Measurements from ENCODE around the gene ROR1.

The ROR1 gene

DNA sequence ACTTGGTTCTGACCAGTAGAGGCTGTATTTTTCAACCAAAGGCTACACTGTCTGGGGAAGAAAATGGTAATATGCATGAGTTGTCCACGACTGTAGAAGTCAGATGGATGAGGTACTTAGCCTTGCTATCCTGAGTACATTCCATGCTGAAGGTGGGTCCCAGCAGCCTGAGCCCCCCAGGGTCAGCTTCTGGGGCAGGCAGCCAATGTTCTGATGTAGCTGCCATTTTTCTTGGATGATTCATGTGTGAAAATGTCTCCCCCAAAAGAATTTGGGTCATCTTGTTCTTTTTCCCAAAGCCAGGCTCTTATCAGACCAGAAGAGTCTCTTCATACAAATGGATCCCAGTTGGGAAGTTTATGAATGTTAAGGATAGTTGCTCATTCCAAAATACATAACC lies 257.4 kb downstream of the ROR1 start:
- no peak for DNase-seq (ENCODE audit: low spot score)

DNA sequence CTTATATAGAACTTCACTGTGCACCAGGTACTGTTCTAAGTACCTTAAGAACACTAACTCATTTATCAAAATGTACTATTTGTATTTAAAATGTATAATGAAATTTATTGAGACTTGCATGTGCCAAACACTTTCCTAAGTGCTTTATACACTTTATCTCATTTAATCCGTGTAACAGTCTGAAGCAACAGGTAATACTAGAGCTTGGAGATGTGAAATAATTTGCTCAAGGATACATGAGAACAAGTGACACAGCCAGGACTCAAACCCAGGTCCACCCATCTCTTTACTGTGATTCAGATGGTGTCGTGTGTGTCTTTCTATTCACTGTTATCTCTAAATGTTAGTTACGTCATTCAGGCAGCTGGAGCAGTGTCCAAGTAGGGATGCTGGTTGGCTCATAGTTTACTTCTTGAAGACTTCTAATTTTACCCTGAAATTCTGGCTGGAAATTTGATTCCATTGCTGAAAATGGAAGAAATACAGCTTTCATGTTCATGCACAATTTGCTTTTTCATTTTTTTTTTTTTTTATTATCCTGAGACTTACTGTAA lies 259.9 kb downstream of the ROR1 start:
- no peak for DNase-seq (ENCODE audit: low spot score)

DNA sequence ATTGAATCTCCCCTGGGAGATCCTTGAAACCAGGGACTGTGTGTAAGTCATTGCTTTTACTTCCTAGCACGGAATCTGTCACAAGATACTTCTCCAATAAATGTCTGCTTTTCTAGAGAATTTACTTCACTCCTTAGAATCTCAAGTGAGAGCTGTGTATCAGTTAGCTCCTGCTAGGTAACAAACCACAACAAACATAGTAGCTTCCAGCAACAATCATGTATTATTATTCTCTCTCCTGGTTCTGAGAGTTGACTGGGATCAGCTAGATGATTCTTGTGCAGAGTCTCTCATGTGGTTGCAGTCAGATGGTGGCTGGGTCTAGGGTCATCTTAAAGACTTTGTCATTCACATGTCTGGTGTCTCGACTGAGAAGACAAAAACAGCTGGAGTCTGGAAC lies 262.7 kb downstream of the ROR1 start:
- DNase-seq (ENCODE audit: low spot score): no peak

DNA sequence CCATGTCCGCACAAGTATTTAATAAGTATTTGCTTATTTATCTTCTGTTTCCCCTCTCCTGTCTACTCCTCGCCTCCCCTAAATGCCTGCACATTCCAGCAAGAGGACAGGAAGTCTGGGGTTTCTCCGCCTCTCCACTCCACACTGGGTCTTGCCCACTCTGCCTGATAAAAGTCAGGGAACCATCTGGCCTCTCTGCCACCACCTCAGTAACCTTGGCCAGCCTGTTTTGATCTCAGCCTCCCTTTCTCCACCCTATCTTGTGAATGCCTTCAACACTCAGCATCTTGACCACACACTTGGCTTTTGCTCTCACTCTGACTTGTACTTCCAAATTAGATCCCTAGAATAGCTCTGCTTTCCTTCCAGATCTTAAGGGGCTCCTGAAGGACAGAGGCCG lies 264.3 kb downstream of the ROR1 start:
- DNase-seq (ENCODE audit: low spot score): no peak

DNA sequence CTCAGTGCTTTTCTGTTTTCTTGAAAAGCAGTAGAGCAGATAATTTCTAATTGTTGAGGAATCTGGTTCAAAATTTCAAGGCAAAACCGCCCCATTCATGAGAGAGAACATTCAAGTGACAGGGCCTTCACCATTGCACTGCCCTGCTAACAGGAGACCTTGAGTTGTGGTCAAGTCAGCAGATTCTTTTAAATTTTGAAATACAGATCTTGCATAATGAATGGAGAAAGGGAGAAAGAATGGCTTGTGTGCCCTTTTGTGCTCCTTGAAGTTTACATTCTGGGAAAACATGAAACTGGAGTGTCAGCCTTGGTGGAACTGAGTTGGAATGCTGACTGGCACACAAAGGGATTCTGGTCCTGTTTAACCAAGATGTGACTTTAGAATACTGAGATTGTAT lies 265.1 kb downstream of the ROR1 start:
- no peak for DNase-seq (ENCODE audit: low spot score)

- no peak for DNase-seq (ENCODE audit: low spot score)
Observed at GRCh38 chr1:64039390-64039926, 265.6 kb downstream of the ROR1 start.

- DNase-seq (ENCODE audit: low spot score): no peak
Observed at GRCh38 chr1:64041371-64042131, 267.7 kb downstream of the ROR1 start.

- no peak for DNase-seq (ENCODE audit: low spot score)
Observed at GRCh38 chr1:64042331-64043100, 268.7 kb downstream of the ROR1 start.

DNA sequence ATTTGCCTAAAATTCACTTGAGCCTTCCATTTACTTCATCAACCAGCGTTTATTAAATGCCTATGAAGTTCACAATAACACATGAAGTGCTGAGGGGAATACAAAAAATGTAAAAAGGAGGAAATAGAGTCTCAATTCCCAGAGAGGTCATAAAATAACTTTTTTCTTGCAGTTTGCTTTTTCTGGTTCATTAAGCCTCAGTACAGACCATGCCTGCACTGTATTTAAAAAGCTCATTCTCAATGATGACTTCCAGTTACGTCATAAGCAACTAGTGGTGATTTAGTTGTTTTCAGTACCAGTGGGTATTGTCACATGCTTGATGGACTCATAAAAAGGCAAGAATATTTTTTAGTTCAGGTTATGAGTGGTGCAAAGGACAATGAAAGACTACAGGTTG lies 269.5 kb downstream of the ROR1 start:
- DNase-seq (ENCODE audit: low spot score): no peak

DNA sequence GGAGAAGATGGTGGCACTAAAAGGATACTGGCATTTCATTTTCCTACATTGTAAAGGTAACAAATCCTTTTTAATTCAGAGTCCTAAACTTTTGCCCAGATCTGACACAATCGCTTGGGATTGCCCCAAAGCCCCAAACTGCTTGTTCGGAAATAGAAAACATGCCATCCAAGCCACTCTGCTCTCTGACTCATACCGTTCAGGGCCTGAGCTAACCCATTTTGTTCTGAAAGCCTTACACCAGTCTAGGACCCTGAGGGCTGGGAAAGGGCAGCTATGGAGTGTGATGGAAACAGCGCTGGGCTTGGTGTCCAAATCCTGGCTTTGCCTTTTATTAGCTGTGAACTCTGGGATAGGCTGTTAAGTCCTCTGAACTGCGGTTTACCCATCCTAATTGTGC lies 270.2 kb downstream of the ROR1 start:
- no peak for DNase-seq (ENCODE audit: low spot score)

- DNase-seq (ENCODE audit: low spot score): no peak
Observed at GRCh38 chr1:64046243-64046642, 272.4 kb downstream of the ROR1 start.

DNA sequence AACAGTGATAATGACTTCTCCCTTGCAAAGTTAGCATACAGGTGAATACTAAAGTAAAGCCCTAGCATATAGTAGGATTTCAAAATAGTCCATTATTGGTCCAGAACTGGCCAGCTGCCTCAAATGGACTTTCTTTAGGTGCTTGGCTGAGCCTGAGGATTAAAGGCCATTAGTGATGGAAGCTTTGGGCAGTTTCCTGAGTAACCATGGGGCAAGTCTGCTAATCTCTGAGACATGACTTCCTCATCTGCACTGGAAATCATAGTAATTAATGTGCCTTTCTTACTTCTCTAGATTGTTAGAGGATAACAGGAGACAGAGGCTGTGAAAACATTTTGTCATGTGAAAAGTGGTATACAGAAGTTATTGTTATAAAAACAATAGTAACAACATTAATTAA lies 273.1 kb downstream of the ROR1 start:
- DNase-seq (ENCODE audit: low spot score): no peak

DNA sequence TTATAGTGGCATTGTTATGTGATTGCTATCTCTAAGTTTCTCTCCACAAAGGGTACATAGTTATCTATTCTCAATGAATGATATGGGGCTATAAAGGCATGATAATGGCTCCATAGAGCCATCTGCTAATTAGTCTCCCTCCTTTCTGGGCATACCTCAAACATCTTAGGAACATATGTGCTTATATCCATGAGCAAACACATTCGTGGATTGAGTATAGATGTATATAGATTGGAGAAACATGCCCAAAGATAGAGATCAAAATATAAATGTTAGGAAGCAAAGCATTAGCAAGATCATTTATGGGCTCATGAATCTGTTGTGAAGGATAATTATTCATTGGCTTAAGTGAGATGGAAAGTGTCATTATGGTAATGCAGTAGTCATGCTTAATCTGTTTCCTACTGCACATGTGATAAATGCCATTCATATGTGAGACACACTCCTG lies 273.8 kb downstream of the ROR1 start:
- DNase-seq (ENCODE audit: low spot score): no peak

DNA sequence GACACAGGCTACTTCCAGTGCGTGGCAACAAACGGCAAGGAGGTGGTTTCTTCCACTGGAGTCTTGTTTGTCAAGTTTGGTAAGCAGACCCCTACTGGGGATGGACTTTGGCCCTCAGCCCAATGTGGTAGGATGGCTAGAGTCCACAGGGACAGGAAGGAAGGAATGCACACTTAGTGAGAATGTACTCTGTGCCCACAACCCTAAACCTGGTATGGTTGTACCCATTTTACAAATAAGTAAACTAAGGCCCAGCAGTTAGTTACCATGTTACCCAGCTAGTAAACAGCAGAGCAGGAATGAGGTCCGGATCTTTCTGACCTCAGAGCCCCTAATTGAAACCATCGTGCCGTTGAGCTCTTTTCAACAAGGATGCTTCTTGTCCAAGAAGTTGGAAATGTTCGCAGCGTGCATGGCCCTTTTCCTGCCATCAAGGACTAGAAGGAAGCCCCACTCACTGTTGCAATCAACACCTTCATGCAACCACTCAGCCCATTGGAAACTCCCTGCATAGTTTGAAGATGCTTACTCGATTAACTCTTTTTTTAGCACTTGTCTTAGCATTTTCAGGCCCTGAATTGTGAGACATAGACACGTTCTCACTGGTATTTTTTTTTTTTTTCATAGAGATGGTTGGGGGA lies 276.2 kb downstream of the ROR1 start:
- no peak for DNase-seq (ENCODE audit: low spot score)

DNA sequence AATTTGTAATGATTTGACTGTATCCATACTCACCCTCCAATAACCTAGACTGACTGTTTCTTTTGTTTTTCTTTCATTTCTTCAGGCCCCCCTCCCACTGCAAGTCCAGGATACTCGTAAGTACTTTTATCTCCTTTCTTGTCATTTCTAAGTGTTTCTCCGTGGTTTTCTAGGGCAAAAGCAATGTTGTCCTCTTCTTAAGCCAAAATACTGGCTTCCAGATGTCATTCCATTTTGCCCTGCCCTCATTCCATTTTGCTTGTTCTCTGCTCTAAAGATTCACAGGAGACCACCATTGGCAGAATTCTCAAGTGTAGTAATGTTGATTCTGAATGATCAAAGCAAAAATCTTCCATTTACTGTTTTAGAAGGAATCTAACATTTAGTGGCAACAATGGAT lies 276.8 kb downstream of the ROR1 start:
- DNase-seq (ENCODE audit: low spot score): no peak

DNA sequence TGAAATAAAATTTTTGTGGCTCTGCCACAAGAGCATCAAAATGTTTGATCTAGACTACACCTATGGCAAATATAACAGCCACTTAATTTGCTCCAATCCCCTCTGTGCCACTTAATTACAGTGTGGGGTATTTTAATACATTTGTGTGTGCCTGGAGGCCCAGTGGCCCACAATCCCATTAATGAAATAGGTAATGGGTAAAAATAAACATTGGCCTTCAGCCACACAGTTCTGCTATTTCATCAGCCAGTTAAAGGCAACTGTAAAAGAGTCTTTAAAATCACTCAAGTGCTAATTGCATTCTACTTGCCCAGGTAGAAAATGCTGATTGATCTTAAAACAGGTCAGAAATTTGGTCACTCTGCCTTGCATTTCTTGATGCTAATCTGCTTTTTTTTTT lies 278.0 kb downstream of the ROR1 start:
- no peak for DNase-seq (ENCODE audit: low spot score)

- DNase-seq (ENCODE audit: low spot score): no peak
Observed at GRCh38 chr1:64052777-64053176, 279.0 kb downstream of the ROR1 start.

GRCh38 chr1:64055310-64055709 lies 281.5 kb downstream of the ROR1 start:
- DNase-seq (ENCODE audit: low spot score): no peak

DNA sequence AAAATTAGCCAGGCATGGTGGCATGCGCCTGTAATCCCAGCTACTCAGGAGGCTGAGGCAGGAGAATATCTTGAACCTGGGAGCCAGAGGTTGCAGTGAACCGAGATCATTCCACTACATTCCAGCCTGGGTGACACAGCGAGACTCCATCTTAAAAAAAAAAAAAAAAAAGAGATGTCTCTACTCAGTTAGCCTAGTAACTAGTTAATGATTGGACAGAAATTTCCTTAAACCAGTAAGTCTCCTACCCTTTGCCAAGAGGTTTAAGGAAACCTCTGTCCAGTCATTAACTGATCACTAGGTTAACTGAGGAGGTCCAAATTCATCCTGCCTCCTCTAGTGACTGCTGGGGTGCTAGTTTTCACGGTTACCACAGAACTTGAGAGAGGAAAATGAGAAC lies 285.7 kb downstream of the ROR1 start:
- DNase-seq (ENCODE audit: low spot score): no peak

DNA sequence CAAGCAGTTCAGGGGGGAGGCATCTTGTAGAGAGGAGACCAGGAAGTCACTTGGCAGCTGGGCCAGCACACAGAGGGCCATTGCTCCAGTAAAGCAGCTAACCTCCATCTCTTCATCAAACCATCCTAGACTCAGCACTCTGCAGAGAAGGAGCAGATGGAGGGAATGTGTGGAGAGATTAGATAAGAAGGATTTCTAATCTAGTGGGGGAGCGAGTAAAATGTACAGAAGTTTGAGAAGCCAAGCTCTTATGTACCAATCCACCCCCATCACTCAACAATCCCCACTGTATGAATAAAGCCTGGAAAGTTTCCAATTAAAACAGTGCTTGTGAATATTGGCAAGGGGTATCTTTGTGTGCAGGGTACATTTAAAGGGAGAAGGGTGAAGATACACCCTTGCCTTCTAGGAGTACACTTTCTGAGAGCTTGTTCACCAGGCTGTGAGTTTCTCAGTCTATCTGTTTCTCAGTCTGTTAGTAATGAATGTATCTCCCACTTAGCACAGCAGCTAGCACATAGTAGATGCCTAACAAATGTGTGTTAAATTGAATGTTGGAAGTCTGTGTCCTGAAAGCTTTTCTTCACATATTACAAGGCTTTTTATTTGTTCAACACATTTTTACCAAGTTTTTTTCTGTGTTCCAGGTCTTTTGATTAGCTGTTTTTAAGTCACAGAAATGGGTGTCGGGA lies 286.9 kb downstream of the ROR1 start:
- DNase-seq (ENCODE audit: low spot score): no peak

- no peak for DNase-seq (ENCODE audit: low spot score)
Observed at GRCh38 chr1:64061430-64062104, 287.8 kb downstream of the ROR1 start.
